Measurements from ENCODE around the gene OR10AD1. TPM values are rescaled to one million over a fixed set of nuclear protein-coding genes. Genes with fewer than 3 reads are reported as not detected.

Gene OR10AD1, protein sequence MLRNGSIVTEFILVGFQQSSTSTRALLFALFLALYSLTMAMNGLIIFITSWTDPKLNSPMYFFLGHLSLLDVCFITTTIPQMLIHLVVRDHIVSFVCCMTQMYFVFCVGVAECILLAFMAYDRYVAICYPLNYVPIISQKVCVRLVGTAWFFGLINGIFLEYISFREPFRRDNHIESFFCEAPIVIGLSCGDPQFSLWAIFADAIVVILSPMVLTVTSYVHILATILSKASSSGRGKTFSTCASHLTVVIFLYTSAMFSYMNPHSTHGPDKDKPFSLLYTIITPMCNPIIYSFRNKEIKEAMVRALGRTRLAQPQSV
- polyA plus RNA-seq (2012; ENCODE audit: insufficient read length, low read depth): not detected

DNA sequence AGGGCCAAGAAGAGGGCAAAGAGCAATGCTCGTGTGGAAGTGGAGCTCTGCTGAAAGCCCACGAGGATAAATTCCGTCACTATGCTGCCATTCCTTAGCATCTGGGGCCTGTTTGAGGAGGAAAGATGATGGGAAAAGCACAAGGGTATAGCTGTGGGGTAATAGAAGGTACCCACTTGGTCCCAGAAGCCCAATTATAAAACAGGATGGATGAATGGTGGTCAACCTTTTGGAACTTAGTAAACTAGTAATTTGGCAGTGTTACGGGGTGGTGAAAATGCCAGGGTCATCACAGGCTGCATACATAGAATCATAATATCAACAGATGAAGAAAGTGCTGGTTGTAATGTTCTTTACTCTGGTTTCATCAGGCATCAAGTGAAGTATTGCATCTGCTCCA, at the start of gene OR10AD1:
Gene OR10AD1 (minus strand): TSS at position 101 of the 400 bp plus-strand sequence. CDS start 0 bp downstream, at position 101.
- TF ChIP-seq POLR2AphosphoS5 (IDR thresholded peaks at IDR 0.05; ENCODE audit: low read depth, low read length) (no peak), TAF1 (IDR thresholded peaks at IDR 0.05; ENCODE audit: borderline replicate concordance, insufficient read depth, low read length) (no peak), SIN3A (IDR thresholded peaks at IDR 0.05; ENCODE audit: borderline replicate concordance, insufficient read depth, low read length) (no peak), FOXP2 (optimal IDR thresholded peaks at IDR 0.05; ENCODE audit: borderline replicate concordance, extremely low read depth, extremely low read length, insufficient read depth) (no peak)
- TF ChIP-seq, protein P1, sequence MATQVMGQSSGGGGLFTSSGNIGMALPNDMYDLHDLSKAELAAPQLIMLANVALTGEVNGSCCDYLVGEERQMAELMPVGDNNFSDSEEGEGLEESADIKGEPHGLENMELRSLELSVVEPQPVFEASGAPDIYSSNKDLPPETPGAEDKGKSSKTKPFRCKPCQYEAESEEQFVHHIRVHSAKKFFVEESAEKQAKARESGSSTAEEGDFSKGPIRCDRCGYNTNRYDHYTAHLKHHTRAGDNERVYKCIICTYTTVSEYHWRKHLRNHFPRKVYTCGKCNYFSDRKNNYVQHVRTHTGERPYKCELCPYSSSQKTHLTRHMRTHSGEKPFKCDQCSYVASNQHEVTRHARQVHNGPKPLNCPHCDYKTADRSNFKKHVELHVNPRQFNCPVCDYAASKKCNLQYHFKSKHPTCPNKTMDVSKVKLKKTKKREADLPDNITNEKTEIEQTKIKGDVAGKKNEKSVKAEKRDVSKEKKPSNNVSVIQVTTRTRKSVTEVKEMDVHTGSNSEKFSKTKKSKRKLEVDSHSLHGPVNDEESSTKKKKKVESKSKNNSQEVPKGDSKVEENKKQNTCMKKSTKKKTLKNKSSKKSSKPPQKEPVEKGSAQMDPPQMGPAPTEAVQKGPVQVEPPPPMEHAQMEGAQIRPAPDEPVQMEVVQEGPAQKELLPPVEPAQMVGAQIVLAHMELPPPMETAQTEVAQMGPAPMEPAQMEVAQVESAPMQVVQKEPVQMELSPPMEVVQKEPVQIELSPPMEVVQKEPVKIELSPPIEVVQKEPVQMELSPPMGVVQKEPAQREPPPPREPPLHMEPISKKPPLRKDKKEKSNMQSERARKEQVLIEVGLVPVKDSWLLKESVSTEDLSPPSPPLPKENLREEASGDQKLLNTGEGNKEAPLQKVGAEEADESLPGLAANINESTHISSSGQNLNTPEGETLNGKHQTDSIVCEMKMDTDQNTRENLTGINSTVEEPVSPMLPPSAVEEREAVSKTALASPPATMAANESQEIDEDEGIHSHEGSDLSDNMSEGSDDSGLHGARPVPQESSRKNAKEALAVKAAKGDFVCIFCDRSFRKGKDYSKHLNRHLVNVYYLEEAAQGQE (IDR thresholded peaks at IDR 0.05; ENCODE audit: insufficient read depth in 1 of 2, low read depth in 2 of 2, low read length in 2 of 2): no peak

DNA sequence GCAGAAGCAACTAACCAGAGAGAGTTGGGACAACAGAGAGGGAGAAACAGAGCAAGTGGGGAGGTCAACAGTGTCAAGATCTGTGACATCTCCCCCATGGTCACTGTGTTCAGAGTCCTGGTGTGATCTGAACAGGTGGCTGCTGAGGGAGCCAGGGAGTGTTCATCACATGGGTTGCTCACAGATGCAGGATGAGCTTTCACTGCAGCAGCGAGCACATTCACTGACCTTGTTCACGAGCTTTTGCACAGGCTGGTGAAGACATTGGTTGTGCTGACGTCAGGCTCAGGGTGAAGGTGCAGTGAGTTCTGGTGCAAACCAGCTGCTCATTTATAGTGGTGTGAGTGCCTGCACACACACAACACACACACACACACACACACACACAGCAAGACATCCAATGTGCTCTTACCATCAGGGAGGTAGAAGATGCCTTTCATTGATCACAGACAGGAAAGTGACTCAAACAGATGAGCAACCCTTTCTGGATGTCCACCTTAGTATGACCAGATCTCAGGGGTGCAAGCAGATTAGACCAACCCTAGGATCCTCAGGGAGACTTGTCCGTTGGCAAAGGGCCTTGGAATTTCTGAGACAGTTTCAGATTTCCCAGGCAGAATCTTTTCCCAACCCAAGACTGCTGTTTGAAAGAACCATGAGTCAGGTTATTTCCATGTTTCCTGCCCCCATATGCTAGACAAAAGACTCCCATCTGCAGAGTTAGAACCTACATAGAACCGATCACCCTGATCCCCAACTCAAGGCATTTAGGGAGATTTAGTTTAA, 44.3 kb upstream of the OR10AD1 start:
- TF ChIP-seq SIN3A (IDR thresholded peaks at IDR 0.05; ENCODE audit: borderline replicate concordance, insufficient read depth, low read length) (no peak), TAF1 (IDR thresholded peaks at IDR 0.05; ENCODE audit: borderline replicate concordance, insufficient read depth, low read length) (no peak), POLR2AphosphoS5 (IDR thresholded peaks at IDR 0.05; ENCODE audit: low read depth, low read length) (no peak), FOXP2 (optimal IDR thresholded peaks at IDR 0.05; ENCODE audit: borderline replicate concordance, extremely low read depth, extremely low read length, insufficient read depth) (no peak)
- TF ChIP-seq, protein P1 (IDR thresholded peaks at IDR 0.05; ENCODE audit: insufficient read depth in 1 of 2, low read depth in 2 of 2, low read length in 2 of 2): no peak

DNA sequence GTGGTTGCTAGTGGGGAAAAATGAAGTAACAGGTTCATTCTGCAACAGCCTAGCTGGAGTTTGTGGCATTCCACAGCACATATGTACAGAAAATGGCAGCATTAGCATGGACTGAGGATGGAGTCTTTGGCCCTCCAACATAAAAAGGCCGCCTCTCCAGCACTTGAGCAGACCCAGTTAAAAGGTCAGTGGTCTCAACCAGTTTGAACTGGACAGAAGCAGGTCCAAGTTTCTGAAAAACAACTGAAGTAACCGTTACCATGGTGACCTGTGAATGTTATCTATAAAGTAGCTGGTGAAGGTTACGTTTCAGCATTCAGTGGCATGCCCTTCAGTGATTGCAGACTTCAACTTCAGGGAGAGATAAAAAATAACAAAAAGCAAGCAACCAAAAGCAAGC, 34.1 kb upstream of the OR10AD1 start:
- TF ChIP-seq FOXP2 (optimal IDR thresholded peaks at IDR 0.05; ENCODE audit: borderline replicate concordance, extremely low read depth, extremely low read length, insufficient read depth) (no peak), TAF1 (IDR thresholded peaks at IDR 0.05; ENCODE audit: borderline replicate concordance, insufficient read depth, low read length) (no peak), SIN3A (IDR thresholded peaks at IDR 0.05; ENCODE audit: borderline replicate concordance, insufficient read depth, low read length) (no peak), POLR2AphosphoS5 (IDR thresholded peaks at IDR 0.05; ENCODE audit: low read depth, low read length) (no peak)
- TF ChIP-seq, protein P1 (IDR thresholded peaks at IDR 0.05; ENCODE audit: insufficient read depth in 1 of 2, low read depth in 2 of 2, low read length in 2 of 2): no peak

DNA sequence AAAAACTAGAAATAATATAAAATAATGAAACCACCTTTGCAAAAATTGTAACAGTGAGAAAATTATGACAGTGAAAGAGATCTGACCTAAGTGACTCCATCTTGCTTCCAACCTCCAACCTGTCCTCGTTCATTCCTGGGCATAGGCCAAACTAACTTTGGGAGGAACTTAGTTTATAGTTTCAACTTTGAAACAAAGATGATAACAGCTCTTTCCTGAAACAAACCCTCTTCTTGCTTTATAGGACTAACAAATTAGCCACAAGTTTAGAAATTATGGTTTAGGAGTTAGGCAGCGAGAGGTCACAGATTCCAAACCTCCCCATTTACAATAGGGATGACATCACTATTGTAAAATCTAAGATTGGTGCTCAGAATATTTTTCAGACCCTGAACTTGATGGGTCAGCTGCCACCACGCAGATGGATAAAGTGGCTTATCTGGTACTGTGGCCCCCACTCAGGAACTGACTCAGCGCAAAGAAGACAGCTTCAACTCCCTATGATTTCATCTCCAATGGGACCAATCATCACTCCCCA, 32.8 kb upstream of the OR10AD1 start:
- TF ChIP-seq POLR2AphosphoS5 (IDR thresholded peaks at IDR 0.05; ENCODE audit: low read depth, low read length) (no peak), SIN3A (IDR thresholded peaks at IDR 0.05; ENCODE audit: borderline replicate concordance, insufficient read depth, low read length) (no peak), TAF1 (IDR thresholded peaks at IDR 0.05; ENCODE audit: borderline replicate concordance, insufficient read depth, low read length) (no peak)

DNA sequence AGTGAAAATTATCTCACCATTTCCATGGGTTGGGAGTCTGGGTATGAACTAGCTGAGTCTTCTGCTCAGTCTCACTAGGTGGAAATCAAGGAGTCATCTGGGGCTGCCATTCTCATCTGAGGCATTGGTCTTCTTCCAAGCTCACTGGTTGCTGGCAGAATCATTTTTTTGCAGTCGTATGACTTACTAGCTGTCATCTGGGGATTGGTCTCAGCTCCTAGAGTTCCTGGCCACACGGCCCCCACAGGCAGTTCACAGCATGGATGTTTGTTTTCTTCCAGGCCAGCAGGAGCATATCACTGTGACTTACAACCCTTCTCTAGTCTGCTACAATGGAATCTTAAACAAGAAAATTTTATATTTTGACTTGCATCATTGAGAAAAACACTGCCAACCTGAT, 18.6 kb upstream of the OR10AD1 start:
- TF ChIP-seq FOXP2 (optimal IDR thresholded peaks at IDR 0.05; ENCODE audit: borderline replicate concordance, extremely low read depth, extremely low read length, insufficient read depth) (no peak), SIN3A (IDR thresholded peaks at IDR 0.05; ENCODE audit: borderline replicate concordance, insufficient read depth, low read length) (no peak), POLR2AphosphoS5 (IDR thresholded peaks at IDR 0.05; ENCODE audit: low read depth, low read length) (no peak), TAF1 (IDR thresholded peaks at IDR 0.05; ENCODE audit: borderline replicate concordance, insufficient read depth, low read length) (no peak)
- TF ChIP-seq, protein P1 (IDR thresholded peaks at IDR 0.05; ENCODE audit: insufficient read depth in 1 of 2, low read depth in 2 of 2, low read length in 2 of 2): no peak

Data from PFSK-1 (cell line).